Measurements from ENCODE around the gene CCPG1.

Gene CCPG1

DNA sequence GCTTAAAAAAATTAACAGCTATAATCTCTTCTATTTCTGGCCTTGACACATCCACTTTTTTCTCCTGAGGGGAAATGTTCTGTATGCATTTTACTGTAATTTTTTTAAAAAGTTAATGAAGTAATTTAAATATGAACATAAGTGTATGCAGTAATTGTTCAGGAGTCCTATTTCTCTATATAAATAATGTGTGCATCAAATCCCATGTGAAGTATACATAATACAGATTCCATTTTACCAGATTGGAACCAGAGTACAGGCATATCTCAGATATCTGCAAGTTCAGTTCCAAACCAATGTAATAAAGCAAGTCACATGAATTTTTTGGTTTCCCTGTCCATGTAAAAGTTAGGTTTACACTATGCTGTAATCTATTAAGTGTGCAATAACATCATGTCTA is 26.6 kb downstream of the CCPG1 start:
- DNase-seq (ENCODE audit: low spot score): no peak

DNA sequence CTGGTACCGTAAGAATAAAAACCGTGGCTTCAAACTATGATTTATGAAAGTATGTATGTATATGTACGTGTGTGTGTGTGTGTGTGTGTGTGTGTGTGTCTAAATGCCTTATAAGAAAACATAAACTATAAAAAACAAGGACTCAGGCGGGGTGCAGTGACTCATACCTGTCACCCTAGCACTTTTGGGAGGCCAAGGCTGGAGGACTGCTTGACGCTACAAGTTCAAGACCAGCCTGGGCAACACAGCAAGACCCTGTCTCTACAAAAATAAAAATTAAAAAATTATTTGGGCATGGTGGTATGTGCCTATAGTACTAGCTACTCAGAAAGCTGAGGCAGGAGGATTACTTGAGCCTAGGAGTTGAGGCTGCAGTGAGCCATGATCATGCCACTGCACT is 29.1 kb downstream of the CCPG1 start:
- DNase-seq (ENCODE audit: low spot score): no peak

DNA sequence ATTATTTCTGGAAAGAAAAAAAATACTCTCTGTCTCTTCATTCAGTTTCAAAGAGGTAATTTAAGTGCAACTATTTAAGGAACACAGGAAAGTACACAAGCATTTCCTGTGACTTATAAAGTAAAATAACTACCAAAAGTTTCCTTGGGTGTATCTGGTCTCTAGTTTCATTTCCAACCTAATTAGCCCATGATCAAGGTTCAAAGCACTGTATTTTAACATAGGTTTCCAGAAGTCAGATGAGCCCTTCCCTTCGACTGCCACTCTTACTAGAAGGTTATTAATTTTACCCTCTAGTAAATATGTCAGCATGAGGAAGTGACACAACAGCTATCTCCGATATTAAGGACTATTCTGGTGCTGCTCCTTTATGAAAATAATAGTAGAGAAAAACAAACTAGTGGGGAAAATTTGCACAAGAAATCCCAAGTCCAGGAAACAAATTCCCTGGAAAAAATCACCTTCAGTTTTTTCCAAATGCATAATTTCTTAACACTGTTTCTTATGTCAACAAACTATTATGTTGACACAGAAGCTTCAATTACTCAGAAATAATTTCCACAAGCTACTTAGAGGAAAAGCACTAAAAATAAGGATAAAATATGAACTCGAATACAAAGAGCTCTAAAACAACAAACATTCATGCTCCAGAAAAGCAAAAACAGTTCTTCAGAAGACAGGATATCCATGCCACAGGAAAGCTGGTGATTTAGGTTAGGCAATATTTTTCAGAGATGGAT is 35.3 kb downstream of the CCPG1 start:
- no peak for DNase-seq (ENCODE audit: low spot score)

DNA sequence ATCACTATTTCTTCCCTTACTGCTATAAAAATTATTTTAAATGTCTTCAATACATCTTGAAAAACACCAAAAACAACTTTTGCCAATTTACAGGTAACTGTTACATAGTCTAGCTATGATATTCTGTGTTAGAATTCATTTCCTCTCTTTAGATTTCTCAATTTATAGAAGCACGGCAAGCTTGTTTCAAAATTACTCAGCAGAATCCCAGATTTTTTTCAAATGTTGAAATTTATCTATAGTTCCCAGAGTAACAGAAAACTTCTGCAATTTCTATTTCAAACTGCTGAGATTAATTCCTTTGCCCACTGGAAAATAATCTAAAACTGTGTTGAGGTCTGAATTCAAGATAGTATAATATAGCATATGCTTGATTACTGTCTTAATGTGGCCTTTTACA is 41.2 kb downstream of the CCPG1 start:
- no peak for DNase-seq (ENCODE audit: low spot score)

DNA sequence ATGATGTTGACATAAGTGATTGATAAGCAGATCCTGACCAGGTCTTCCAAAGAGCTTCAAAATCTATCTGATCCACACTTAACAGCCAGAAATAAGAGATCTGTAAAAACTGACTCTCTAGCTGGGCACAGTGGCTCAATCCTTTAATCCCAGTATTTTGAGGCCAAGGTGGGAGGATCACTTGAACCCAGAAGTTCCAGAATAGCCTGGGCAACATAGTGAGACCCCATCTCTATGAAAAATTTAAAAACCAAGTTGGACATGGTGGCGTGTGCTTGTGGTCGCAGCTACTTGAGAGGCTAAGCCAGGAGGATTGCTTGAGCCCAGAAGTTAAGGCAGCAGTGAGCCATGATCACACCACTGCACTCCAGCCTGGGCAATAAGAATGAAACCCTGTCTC is 45.5 kb downstream of the CCPG1 start:
- no peak for DNase-seq (ENCODE audit: low spot score)

DNA sequence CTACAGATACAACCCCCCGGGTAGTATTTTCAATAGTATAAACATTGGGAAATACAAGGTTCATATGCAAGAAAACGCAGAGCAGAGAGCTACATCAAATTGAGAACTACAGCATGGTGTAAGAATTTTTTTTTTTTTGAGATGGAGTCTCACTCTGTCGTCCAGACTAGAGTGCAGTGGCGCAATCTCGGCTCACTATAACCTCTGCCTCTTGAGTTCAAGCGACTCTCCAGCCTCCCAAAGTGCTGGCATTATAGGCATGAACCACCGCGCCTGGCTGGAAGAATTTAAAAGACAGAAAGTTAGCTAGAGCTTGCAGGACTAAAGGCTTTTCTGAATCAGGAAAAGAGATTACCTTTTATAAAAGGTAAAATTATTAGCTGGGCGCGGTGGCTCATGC is 47.1 kb downstream of the CCPG1 start:
- DNase-seq (ENCODE audit: low spot score): no peak

DNA sequence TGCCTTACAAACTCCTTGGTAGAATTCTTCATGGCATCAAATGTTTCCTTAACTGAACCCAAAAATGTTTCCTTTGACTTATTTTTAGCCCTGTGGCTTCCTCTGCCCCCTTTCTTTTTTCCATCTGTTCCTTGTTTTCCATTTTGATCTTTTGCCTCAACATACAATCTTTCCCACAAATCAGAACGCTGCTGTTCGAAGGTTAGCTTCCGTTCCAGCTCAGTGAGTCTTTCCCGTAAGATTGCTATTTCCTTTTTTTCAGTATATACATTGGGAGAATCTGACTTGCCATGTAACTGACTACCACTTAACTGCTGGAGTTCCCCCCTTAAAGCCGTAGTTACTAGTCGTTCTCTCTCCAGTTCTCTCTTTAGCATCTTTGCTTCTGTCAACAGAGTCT is 47.9 kb downstream of the CCPG1 start:
- no peak for DNase-seq (ENCODE audit: low spot score)

DNA sequence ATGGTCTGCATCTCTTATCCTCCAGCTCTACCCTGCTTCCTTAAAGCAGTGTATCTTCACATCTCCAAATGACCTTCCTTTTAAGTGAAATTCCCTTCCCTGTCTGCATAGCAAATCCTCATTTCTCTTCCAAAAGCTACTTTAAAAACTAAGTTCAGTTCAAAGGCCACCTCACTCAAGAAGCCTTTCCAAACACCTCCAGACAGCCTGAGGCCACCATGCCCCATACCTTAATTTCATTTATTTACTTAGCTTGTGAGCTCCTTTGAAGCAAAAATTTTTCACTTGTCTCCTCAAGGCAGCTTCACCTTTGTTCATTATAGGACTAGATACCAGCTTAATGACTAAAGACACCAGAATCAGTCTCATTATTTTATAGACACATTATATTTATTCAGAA is 49.7 kb downstream of the CCPG1 start:
- no peak for DNase-seq (ENCODE audit: low spot score)

DNA sequence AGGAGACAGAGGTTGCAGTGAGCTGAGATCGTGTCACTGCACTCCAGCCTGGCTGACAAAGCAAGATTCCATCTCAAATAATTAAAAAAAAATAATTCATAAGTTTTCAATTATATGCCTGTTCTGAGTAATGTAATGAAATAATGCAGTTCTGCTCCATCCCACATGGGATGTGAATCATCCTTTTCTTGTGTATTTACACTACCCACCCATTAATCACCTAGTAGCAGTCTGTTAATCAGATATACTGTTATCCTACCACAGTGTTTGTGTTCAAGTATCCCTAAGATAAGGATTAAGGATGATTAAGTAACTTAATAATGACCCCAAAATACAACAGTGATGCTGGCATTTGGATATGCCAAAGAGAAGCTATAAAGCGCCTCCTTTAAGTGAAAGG is 50.4 kb downstream of the CCPG1 start:
- DNase-seq (ENCODE audit: low spot score): no peak

DNA sequence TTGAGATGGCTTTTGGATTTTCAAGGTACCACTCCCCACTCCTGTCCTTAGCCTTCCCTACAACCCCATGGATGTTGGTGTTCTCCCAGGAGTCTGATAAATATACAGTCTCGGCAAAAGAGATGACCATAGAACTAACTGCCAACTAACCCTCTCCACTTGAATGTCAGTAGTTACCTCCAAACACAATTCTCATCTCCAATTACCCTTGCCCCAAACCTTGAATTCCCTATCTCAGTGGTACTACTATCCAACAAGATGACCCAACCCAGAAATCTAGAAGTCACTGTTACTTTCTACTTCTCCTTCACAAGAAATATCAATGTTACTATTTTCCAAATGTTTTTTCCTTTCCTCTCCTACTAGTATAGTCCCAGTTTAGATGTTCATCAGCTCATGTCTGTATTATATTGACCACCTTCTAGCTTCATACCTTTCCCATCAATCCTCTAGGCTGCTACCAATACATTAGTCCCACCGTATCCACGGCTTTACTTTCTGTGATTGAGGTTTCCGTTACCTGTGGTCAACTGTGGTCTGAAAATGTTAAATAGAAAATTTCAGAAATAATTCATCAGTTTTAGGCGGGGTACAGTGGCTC is 51.1 kb downstream of the CCPG1 start:
- no peak for DNase-seq (ENCODE audit: low spot score)

DNA sequence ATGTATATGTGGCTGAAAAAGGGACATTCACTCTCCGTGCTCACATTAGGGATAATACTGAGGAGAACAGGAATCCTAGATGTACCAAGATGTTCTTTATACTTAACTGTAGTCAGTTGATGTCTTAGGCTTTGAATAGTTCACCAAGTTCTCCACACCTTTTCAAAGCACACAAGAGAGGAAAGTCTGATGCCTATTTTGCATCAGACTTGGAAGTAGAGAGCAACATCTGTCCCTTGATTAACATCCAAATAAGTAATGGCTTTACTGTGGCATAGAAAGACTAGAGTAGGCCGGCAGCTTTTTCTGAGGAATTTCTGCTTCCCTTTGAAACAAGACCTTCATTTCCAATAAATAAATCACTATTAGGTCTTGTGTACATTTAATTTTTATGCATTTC is 55.1 kb downstream of the CCPG1 start:
- DNase-seq (ENCODE audit: low spot score): no peak

DNA sequence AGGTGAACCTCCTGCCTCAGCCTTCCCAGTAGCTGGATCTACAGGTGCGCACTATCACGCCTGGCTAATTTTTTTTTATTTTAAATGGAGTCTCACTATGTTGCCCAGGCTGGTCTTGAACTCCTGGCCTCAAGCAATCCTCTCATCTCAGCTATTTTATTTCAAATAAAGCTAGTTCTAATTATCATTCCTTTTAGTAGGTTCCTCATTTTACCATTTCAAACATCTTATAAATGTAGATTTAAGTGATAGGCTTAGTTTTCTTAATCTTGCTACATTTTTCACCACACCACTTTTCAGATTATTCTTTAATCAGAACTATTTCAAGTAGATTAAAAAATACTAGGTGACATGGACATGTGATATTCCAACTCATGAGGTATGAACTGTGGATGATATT is 58.9 kb downstream of the CCPG1 start:
- DNase-seq (ENCODE audit: low spot score): no peak

DNA sequence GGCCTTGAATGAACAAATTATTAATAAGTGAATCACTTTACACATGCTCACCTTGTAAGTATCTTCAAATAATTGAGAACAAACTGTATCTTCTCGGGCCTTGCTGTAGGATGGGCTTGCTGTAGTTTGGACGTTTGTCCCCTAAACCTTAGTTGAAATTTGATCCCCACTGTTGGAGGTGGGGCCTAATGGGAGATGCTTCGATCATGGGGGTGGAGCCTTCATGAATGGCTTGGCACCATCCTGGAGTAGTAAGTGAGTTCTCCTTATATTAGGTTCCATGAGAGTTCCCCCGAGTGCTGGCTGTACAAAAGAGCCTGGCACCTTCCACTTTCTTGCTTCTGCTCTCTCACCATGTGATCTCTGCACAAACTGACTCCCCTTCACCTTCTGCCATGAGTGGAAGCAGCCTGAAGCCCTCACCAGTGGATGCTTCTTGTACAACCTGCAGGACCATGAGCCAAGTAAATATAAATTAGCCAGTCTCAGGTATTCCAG is 59.8 kb downstream of the CCPG1 start:
- DNase-seq (ENCODE audit: low spot score): no peak

DNA sequence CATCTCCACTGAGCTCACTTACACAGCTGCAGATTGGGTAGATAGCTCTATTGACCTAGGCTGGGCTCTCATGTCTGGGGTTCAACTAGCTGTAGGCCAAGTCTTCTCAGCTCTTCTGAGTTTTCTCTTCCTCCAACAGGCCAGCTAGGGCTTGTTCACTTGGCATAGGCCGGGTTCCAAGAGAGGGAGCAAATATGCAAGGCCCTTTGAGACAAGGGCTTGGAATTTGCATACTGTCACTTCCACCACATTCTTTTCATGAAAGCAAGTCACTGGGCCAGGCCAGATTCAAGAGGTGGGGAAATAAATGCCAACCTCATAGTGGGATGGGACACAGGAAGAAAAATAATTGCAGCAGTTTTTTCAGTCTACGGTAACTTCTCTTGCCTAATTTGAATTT is 64.0 kb downstream of the CCPG1 start:
- no peak for DNase-seq (ENCODE audit: low spot score)

DNA sequence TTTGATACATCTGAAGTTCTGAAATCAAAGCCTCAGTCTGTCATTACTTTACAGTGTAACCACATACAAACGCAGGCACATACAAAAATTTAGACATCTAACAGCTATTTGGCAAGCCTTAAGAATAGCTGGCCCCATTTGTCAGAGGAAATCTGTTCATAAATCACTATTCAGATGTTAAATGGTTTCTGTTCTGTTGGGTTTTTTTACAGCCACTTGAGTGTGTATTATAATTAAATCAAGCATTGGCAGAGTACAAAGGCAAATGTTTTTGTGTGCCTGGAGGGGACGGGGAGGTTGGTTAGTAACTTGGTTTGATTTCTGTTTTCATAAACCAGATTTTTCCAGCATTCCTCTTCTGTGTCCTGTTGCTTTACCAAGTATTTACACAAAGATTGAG is 65.0 kb downstream of the CCPG1 start:
- no peak for DNase-seq (ENCODE audit: low spot score)

DNA sequence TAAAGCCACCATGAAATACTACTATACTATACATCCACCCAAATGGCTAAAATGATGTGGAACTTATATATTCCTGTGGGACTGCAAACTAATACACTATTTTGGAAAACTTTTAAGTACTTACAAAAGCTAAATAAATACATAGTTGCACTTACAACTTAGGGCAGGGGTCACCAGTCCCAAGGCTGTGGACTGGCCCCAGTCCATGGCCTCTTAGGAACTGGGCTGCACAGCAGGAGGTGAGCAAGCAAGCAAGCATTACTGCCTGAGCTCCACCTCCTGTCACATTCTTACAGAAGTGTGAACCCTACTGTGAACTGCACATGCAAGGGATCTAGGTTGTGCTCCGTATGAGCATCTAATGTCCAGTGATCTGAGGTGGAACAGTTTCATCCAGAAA is 71.0 kb downstream of the CCPG1 start:
- DNase-seq (ENCODE audit: low spot score): no peak

DNA sequence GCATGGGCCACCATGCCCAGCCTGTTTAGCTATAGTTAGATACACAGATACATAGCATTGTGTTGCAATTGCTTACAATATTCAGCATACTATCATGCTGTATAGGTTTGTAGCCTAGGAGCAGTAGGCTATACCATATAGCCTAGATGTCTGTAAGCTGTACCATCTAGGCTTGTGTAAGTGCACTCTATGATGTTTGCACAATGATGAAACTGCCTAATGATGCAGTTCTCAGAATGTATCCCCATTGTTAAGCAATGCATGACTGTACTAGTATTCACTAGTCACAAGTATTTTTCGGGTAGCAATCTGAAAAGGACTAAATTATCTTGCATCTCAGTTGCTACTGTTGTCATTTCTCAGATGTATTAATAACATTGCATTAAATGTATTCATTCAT is 73.2 kb downstream of the CCPG1 start:
- DNase-seq (ENCODE audit: low spot score): no peak

DNA sequence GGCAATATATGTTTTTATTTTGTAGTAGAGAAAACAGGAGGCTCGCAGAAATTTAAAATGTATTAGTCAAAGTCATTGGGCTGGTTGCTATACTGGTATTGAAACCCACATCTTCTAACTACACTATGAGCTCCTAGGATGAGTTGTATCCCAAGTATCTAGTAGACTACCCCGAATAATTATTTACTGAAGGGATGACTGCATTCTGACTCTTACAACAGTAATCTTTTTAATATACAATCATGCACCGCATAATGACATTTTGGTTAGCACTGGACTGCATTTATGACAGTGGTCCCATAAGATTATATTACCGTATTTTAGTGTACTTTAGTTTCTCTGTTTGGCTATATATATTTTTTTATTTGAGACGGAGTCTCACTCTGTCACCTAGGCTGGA is 73.8 kb downstream of the CCPG1 start:
- no peak for DNase-seq (ENCODE audit: low spot score)

DNA sequence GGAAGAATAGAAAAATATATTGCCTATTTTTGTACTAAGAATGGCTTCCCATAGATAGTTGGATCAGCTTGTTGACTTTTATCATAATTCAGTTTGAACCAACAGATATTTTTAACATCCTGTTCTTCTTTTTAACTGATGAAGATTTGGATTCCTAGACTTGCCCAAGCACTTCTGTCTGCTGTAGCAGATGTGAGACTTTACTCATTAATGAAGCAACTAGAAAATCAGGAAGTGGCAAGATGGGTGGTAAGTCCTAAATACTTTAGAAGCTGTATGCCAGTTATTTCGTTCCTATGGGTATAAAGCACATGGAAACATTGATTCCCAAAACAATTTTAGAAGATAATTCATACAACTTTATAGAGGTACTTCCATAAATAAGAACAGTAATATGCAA is 80.8 kb downstream of the CCPG1 start:
- DNase-seq (ENCODE audit: low spot score): no peak

DNA sequence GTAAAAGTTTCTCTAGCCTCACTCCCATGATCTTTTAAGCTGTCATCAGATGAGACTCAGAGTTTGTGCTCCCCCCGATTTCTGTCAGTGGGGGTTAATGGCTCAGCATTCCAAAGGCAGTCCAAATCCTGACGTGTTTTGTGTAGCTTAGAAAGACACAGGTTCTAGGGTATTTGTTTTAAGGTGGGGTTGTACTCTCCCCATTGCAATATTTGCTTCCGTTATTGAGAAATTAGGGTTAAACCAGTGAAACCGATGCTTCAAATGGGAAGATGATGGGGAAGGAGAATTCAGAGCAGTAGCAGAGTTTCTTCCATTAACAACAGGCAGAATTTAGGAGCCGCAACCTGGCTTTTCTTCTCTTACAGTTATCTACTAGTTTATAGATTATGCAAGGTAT is 85.7 kb downstream of the CCPG1 start:
- DNase-seq (ENCODE audit: low spot score): no peak

DNA sequence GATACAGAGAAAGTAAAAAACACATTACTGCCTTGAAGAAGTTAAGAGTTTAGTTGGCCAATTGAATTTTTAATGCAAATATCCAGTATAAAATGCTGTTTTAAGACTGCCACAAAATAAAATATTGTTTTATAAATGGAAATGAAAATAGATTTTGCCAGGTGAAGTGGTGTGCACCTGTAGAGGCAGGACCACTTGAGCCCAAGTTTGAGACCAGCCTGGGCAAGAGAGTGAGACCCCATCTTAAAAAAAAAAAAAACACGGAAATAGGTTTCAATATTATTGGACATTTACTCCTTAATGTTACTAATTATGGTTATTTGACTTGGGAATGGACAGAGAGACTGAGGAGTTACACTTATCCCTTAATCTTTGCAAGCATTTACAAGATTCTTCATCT is 87.2 kb downstream of the CCPG1 start:
- no peak for DNase-seq (ENCODE audit: low spot score)

DNA sequence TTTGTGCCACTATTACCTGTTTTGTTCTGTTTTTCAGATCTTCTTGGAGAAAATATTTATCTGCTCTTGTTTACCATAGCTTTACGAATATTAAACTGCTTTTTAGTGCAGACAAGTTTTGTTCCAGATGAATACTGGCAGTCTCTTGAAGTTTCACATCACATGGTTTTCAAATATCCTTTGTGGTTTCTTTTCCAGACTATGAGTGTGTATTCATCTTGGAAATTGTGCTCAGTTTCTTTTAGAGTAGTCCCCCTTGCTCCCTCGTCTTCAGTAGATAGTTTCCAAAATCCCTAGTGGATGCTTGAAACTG is 88.0 kb downstream of the CCPG1 start:
- no peak for DNase-seq (ENCODE audit: low spot score)

DNA sequence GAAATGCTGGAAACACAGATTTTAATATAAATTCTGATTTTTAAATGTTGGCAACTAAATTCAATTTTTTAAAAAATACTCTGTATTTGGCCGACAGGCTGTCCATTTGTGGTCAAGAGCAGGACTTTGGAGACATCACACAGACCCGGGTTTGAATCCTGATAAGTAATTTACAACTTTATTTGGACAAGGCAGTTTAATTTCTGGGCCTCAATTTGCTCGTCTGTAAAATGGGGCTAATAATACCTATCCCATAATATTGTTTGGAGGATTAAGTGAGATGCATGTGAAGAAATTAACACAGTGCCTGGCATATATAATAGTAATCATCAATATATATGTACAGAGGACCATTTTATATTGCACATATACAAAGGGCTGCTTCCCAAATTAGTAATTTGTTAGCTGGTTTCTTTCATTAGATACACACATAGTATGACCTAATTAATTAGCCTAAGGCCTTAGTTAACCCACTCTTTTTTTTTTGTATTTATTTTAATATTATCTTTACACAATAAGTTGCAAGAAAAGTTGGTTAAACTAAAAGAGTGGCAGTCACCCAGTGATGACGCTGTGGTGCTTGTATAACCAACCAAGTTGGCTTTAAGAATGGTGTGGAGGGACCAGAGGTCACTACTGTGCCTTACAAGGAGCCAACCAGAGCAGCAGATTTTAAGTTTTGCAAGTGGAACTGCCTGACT is 88.5 kb downstream of the CCPG1 start:
- DNase-seq (ENCODE audit: low spot score): no peak

Data from HuH-7.5 (cell line).